ENCODE results near the gene SULF2. TPM values are rescaled to one million over a fixed set of nuclear protein-coding genes. Genes with fewer than 3 reads are reported as not detected.

SULF2 gene
- total RNA-seq, 2 experiments from 2014 or later: 0.47 to 0.50 TPM

- ATAC-seq (no peak), DNase-seq (no peak)
- TF ChIP-seq, protein P1, sequence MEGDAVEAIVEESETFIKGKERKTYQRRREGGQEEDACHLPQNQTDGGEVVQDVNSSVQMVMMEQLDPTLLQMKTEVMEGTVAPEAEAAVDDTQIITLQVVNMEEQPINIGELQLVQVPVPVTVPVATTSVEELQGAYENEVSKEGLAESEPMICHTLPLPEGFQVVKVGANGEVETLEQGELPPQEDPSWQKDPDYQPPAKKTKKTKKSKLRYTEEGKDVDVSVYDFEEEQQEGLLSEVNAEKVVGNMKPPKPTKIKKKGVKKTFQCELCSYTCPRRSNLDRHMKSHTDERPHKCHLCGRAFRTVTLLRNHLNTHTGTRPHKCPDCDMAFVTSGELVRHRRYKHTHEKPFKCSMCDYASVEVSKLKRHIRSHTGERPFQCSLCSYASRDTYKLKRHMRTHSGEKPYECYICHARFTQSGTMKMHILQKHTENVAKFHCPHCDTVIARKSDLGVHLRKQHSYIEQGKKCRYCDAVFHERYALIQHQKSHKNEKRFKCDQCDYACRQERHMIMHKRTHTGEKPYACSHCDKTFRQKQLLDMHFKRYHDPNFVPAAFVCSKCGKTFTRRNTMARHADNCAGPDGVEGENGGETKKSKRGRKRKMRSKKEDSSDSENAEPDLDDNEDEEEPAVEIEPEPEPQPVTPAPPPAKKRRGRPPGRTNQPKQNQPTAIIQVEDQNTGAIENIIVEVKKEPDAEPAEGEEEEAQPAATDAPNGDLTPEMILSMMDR (IDR thresholded peaks at IDR 0.05): no peak
- H3K4me3 Mint-ChIP-seq: no peak overlapping the region
- no peak overlapping the region for H3K27ac Mint-ChIP-seq
- intact Hi-C loops (cut with micrococcal nuclease): loop anchor here (10.0 kb wide), 1 partner anchor 442 kb away; no protein-coding TSS in a partner anchor
- POLR2A ChIA-PET: no interaction called here
- CTCF ChIA-PET: no interaction called here
- no peaks in the 10 kb centered on the region for H3K4me1 Mint-ChIP-seq (ENCODE audit: low read depth)
- H3K36me3 Mint-ChIP-seq (ENCODE audit: low read depth): no peaks in the 10 kb centered on the region
- H3K27me3 Mint-ChIP-seq: no peaks in the 10 kb centered on the region
- no peaks in the 10 kb centered on the region for H3K9me3 Mint-ChIP-seq
Measured at GRCh38 chr20:47682916-47683315, 102.4 kb downstream of the SULF2 start.

DNA sequence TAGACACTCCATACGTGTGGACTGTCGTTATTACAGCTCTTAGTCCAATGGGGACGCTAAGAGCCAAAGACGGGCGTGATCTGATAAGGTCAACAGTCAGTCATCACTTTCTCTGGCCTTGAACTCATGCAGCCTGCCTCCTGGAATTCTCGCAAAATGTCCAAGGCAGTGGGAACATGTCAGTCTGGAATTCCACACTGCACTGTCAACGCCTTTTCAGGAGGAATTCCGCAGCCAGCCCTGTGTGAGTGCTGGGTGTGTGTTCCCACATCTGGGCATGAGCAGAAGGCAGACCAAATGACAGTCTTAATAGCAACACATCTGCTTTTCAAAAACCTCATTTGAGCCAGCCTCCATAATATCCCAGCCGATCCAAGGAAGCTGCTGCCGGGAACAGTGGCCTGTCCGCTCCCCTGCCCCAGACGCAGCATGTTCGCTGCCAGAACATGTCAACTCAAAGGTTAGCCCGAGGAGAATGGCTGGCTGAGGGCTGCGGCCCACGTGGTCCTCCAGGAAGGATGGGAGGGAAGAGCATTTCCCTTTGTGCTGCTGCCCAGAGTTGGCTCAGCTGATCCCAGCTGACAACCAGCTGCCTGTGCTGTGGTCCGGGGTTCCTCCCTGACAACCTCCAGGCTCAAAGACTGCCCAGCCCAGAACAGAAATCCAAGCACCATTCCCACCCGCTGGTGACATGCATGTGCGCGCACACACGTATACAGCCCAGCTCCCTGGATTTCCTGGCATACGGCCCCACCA is 103.1 kb downstream of the SULF2 start:
- DNase-seq (no peak), ATAC-seq (no peak)
- no peaks in the 10 kb centered on the region for H3K4me1 Mint-ChIP-seq (ENCODE audit: low read depth)
- H3K4me3 Mint-ChIP-seq: no peak overlapping the region
- TF ChIP-seq, protein P1 (IDR thresholded peaks at IDR 0.05): no peak
- POLR2A ChIA-PET: no interaction called here
- no peaks in the 10 kb centered on the region for H3K9me3 Mint-ChIP-seq
- CTCF ChIA-PET: no interaction called here
- no peaks in the 10 kb centered on the region for H3K36me3 Mint-ChIP-seq (ENCODE audit: low read depth)
- intact Hi-C loops (cut with micrococcal nuclease): loop anchor here (10.0 kb wide), 1 partner anchor 443 kb away; no protein-coding TSS in a partner anchor
- no peaks in the 10 kb centered on the region for H3K27me3 Mint-ChIP-seq
- no peak overlapping the region for H3K27ac Mint-ChIP-seq

- ChIA-PET POLR2A (no interaction called here), CTCF (interaction anchor here (2.0 to 2.3 kb wide), 2 partner anchors 17 to 940 kb away, joined by 6 to 10 read pairs; no protein-coding TSS in a partner anchor)
- no peak for DNase-seq
- Mint-ChIP-seq H3K27me3 (no peaks in the 10 kb centered on the region), H3K27ac (no peak overlapping the region), H3K9me3 (no peaks in the 10 kb centered on the region), H3K4me3 (no peak overlapping the region), H3K36me3 (ENCODE audit: low read depth) (no peaks in the 10 kb centered on the region), H3K4me1 (ENCODE audit: low read depth) (no peaks in the 10 kb centered on the region)
- no peak for ATAC-seq
- TF ChIP-seq, protein P1 (IDR thresholded peaks at IDR 0.05): no peak
- intact Hi-C loops (cut with micrococcal nuclease): loop anchor here (10.0 kb wide), 1 partner anchor 444 kb away; no protein-coding TSS in a partner anchor
Measured at GRCh38 chr20:47680804-47681529, 104.3 kb downstream of the SULF2 start.

DNA sequence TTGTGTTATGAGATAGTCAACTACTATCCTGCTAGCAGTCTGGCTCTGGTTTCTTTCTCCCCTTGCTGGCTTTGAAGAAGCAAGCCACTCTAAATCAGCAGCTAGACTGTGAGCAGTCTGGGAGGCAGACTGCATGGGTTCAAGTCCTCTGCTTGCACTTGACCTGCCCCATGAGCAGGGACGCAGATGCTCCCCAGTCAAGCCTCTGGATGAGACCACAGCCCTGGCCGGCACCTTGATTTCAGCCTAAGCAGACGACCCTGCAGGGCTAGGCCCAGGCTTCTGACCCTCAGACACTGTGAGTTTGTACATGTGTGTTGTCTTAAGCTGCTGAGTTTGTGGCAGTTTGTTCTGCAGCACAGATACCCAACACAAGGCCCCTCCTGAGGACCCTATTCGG is 105.8 kb downstream of the SULF2 start:
- no peaks in the 10 kb centered on the region for H3K36me3 Mint-ChIP-seq (ENCODE audit: low read depth)
- ATAC-seq (no peak), DNase-seq (no peak)
- CTCF ChIA-PET: interaction anchor here (1.7 to 2.3 kb wide), 3 partner anchors 15 to 941 kb away, joined by 6 to 10 read pairs (median 6); no protein-coding TSS in a partner anchor
- no peak overlapping the region for H3K4me3 Mint-ChIP-seq
- TF ChIP-seq, protein P1 (IDR thresholded peaks at IDR 0.05): no peak
- H3K27me3 Mint-ChIP-seq: no peaks in the 10 kb centered on the region
- no peaks in the 10 kb centered on the region for H3K9me3 Mint-ChIP-seq
- no peak overlapping the region for H3K27ac Mint-ChIP-seq
- POLR2A ChIA-PET: interaction anchor here (0.8 kb wide), 1 partner anchor 10 kb away, joined by 3 read pairs; no protein-coding TSS in a partner anchor
- intact Hi-C loops (cut with micrococcal nuclease): loop anchor here (5.0 kb wide), 1 partner anchor 943 kb away; no protein-coding TSS in a partner anchor
- no peaks in the 10 kb centered on the region for H3K4me1 Mint-ChIP-seq (ENCODE audit: low read depth)
